ENCODE data around the gene GFRA3. TPM values are rescaled to one million over a fixed set of nuclear protein-coding genes. Genes with fewer than 3 reads are reported as not detected.

The GFRA3 gene
- total RNA-seq, 2 donors from 2014 or later = 0.17 TPM; not detected in 1

DNA sequence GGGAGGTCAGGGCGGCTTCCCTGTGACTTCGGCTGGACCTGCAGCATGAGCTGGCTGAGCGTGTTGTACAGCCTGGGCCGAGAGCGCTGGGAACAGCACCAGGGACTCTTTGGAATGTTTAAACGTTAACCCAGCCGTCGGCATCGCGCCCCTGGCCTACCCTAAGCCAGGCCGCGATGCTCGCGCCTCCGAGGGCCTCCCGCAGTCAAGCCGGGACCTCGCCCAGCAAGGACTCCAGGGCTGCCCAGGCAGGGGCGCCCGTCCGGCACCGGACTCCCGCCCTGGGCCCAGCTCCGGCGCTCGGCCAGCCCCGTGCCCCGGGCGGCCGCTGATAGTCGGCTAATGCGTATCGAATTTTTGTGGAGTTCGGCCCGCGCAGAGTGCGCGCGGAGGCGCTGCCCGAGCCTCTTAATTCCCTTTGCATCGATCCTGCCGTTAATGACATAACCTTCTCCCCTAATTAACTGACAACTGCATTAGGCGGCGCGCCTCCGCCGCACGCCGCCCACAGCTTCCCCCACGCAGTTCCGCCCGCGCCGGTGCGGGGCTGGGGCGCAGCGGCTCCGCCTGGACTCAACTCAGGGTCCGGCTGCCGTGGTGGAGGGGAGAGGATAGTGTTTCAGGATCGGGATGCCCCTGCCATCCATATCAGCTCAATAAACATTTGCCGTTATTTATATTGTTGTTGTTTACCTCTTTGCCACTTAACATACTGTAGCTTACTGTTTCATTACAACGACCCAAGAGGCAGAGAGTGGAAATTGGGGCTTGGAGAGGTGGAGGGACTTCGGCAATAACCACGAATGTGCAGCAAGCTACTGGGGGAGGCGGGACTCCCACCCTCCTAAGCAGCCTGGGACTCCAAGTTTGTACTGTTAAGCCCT lies 32.5 kb downstream of the GFRA3 start:
- no peaks in the 10 kb centered on the region for H3K9me3 Mint-ChIP-seq
- DNase-seq = peak in 1 of 2 donors; percentile 5
- peak overlapping the region; percentile 39 to 47 for H3K4me3 Mint-ChIP-seq
- no peaks in the 10 kb centered on the region for H3K36me3 Mint-ChIP-seq (ENCODE audit: insufficient read depth in 2 of 2)
- peaks cover 14% of the 10 kb centered on the region for H3K4me1 Mint-ChIP-seq (ENCODE audit: low read depth)
- no peak overlapping the region for H3K27ac Mint-ChIP-seq
- H3K27me3 Mint-ChIP-seq (ENCODE audit: low read depth) = peaks cover 44% of the 10 kb centered on the region
- peak; percentile 7 to 27 for ATAC-seq (replicated peaks in 1 of 2)

DNA sequence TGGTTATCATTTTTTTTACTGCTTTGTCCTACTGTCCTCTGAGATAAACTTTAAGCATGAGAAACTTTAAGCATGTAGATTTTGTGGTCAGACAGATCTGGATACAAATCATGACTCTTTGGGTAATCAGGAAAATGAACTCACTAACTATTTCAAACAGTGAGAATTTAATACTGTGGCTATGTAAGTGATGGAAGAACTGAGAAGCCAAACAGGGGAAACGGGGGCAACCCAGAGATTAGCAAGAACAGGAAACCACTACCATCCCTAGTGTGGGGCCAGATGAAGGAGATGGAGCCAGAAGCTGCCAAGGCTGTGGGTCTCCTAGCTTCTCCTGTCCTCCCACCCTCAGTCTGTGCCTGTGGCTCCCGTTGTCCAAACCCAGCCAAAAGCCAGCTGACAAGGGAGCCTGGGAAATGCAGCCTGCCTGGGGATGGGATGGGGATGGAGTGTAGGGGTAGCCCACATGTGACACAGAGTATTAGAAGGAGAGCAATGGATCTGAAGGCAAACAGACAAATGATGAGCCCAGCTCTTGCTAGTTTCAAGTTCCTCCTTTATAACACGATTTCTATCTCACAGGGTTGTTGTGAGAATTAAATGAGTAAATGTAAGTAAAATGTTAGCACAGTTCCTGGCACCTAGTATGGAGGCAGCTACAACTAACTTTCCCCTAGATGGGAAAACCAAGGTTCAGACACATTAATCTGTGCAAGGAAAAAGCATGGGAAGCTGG lies 33.6 kb downstream of the GFRA3 start:
- Mint-ChIP-seq H3K4me1 (ENCODE audit: low read depth) (peaks cover 14% of the 10 kb centered on the region), H3K4me3 (peak overlapping the region; percentile 7 to 8), H3K36me3 (ENCODE audit: insufficient read depth in 2 of 2) (no peaks in the 10 kb centered on the region), H3K9me3 (no peaks in the 10 kb centered on the region), H3K27me3 (ENCODE audit: low read depth) (peaks cover 44% of the 10 kb centered on the region), H3K27ac (no peak overlapping the region)
- DNase-seq = peak; percentile 6 to 8
- peak; percentile 66 to 75 for ATAC-seq (replicated peaks in 1 of 2)

DNA sequence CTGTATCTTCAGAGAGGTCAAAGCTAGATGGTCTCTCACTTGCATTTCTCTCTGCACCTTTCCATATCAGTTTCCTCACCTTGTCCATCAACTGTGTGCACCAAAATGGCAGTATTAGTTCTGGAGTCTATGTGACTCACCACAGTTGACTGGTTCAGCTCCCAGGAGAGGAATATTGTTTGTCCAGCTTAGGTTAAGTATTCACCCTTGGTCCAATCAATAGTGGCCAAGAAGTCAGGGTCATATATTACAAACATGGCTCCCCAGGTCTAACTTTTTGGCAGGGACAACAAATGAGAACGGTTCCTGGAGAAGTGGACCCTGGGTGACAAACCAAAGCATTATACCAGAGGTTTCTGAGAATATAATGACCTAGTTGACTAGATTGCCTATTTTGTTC lies 36.4 kb downstream of the GFRA3 start:
- Mint-ChIP-seq H3K4me3 (no peak overlapping the region), H3K27ac (no peak overlapping the region), H3K4me1 (ENCODE audit: low read depth) (peaks cover 14% of the 10 kb centered on the region), H3K36me3 (ENCODE audit: insufficient read depth in 2 of 2) (no peaks in the 10 kb centered on the region), H3K27me3 (ENCODE audit: low read depth) (peaks cover 30% of the 10 kb centered on the region), H3K9me3 (no peaks in the 10 kb centered on the region)
- DNase-seq (no peak), ATAC-seq (replicated peaks in 1 of 2) (no peak)

GRCh38 chr5:138234651-138235050 lies 39.8 kb downstream of the GFRA3 start:
- no peaks in the 10 kb centered on the region for H3K4me1 Mint-ChIP-seq (ENCODE audit: low read depth)
- DNase-seq (no peak), ATAC-seq (replicated peaks in 1 of 2) (no peak)
- H3K4me3 Mint-ChIP-seq = no peak overlapping the region
- H3K36me3 Mint-ChIP-seq (ENCODE audit: insufficient read depth in 2 of 2) = no peaks in the 10 kb centered on the region
- no peaks in the 10 kb centered on the region for H3K9me3 Mint-ChIP-seq
- H3K27ac Mint-ChIP-seq = no peak overlapping the region
- H3K27me3 Mint-ChIP-seq (ENCODE audit: low read depth) = peaks cover 15% of the 10 kb centered on the region

- H3K36me3 Mint-ChIP-seq (ENCODE audit: insufficient read depth in 2 of 2) = no peaks in the 10 kb centered on the region
- no peaks in the 10 kb centered on the region for H3K4me1 Mint-ChIP-seq (ENCODE audit: low read depth)
- H3K9me3 Mint-ChIP-seq = no peaks in the 10 kb centered on the region
- DNase-seq (no peak), ATAC-seq (replicated peaks in 1 of 2) (no peak)
- H3K27me3 Mint-ChIP-seq (ENCODE audit: low read depth) = peaks cover 8% of the 10 kb centered on the region
- no peak overlapping the region for H3K4me3 Mint-ChIP-seq
- no peak overlapping the region for H3K27ac Mint-ChIP-seq
Observed at GRCh38 chr5:138233280-138233679, 41.1 kb downstream of the GFRA3 start.

- DNase-seq (no peak), ATAC-seq (replicated peaks in 1 of 2) (no peak)
- Mint-ChIP-seq H3K36me3 (ENCODE audit: insufficient read depth in 2 of 2) (peaks cover under 1% of the 10 kb centered on the region in 2 donors), H3K27me3 (ENCODE audit: low read depth) (peaks cover 8% of the 10 kb centered on the region), H3K9me3 (peaks cover under 1% of the 10 kb centered on the region in 2 donors), H3K27ac (no peak overlapping the region), H3K4me3 (no peak overlapping the region), H3K4me1 (ENCODE audit: low read depth) (no peaks in the 10 kb centered on the region)
Observed at GRCh38 chr5:138230981-138231589, 43.3 kb downstream of the GFRA3 start.

- Mint-ChIP-seq H3K9me3 (peaks cover 2% of the 10 kb centered on the region in 2 donors), H3K4me1 (ENCODE audit: low read depth) (no peaks in the 10 kb centered on the region), H3K36me3 (ENCODE audit: insufficient read depth in 2 of 2) (peaks cover 2% of the 10 kb centered on the region in 2 donors), H3K27ac (no peak overlapping the region), H3K27me3 (ENCODE audit: low read depth) (peaks cover 8% of the 10 kb centered on the region), H3K4me3 (no peak overlapping the region)
- ATAC-seq (replicated peaks in 1 of 2) (no peak), DNase-seq (no peak)
Observed at GRCh38 chr5:138230261-138230660, 44.2 kb downstream of the GFRA3 start.

GRCh38 chr5:138229387-138229786 lies 45.0 kb downstream of the GFRA3 start:
- no peak overlapping the region for H3K27ac Mint-ChIP-seq

DNA sequence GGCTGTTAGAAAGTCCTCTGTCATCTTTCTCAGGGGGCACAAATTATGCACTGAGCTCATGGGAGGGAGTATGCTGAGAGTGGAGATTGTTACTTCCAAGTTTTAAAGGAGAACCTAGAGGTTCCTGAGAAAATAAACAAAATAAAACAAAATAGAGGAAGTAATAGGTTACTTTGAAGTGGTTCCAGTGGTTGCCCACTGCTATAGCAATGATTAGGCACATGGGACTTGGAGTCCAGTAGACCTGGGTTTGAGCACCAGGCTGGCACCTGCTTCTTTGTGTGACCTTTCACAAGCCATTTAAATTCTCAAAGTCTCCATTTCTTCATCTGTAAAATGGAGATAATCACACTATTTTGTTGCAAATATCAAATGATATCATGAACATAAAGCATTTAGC lies 47.5 kb downstream of the GFRA3 start:
- peaks cover 6% of the 10 kb centered on the region for H3K4me1 Mint-ChIP-seq (ENCODE audit: low read depth)
- peaks cover 24% of the 10 kb centered on the region for H3K27me3 Mint-ChIP-seq (ENCODE audit: low read depth)
- no peak overlapping the region for H3K4me3 Mint-ChIP-seq
- peaks cover 2% of the 10 kb centered on the region in 2 donors for H3K36me3 Mint-ChIP-seq (ENCODE audit: insufficient read depth in 2 of 2)
- ATAC-seq (replicated peaks in 1 of 2) = no peak
- H3K27ac Mint-ChIP-seq = no peak overlapping the region
- no peak for DNase-seq
- peaks cover 2% of the 10 kb centered on the region in 2 donors for H3K9me3 Mint-ChIP-seq

More at GRCh38 chr5:138229387-138229786, 45.0 kb downstream of the GFRA3 start:
- H3K9me3 Mint-ChIP-seq = peaks cover 2% of the 10 kb centered on the region in 2 donors
- H3K4me3 Mint-ChIP-seq = no peak overlapping the region
- H3K36me3 Mint-ChIP-seq (ENCODE audit: insufficient read depth in 2 of 2) = peaks cover 2% of the 10 kb centered on the region in 2 donors
- no peaks in the 10 kb centered on the region for H3K4me1 Mint-ChIP-seq (ENCODE audit: low read depth)
- DNase-seq = no peak
- H3K27me3 Mint-ChIP-seq (ENCODE audit: low read depth) = peaks cover 8% of the 10 kb centered on the region
- no peak for ATAC-seq (replicated peaks in 1 of 2)

- Mint-ChIP-seq H3K9me3 (peaks cover 2% of the 10 kb centered on the region in 2 donors), H3K27ac (no peak overlapping the region), H3K4me3 (no peak overlapping the region), H3K27me3 (ENCODE audit: low read depth) (peaks cover 15% of the 10 kb centered on the region), H3K36me3 (ENCODE audit: insufficient read depth in 2 of 2) (peaks cover 2% of the 10 kb centered on the region in 2 donors), H3K4me1 (ENCODE audit: low read depth) (peaks cover 6% of the 10 kb centered on the region)
- DNase-seq (no peak), ATAC-seq (replicated peaks in 1 of 2) (no peak)
Observed at GRCh38 chr5:138224712-138225111, 49.7 kb downstream of the GFRA3 start.

DNA sequence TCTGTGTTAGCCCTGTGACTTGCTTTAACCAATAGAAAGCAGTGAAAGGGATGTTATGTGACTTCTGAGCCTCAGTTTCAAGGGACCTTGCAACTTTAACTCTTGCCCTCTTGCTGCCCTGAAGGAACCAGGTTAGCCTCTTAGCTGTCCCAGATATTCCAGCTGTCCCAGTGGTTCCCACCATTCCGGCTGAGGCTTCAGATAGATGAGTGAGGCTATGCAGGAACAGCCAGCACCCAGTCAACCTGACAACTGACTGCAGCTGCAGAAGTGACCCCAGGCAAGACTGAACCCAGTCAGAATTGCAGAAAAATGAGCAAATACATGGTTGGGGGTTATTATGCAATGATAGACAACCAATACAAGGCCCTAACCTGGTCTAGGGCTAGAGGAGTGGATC lies 50.9 kb downstream of the GFRA3 start:
- H3K27me3 Mint-ChIP-seq (ENCODE audit: low read depth) = peaks cover 15% of the 10 kb centered on the region
- peaks cover 2% of the 10 kb centered on the region in 2 donors for H3K36me3 Mint-ChIP-seq (ENCODE audit: insufficient read depth in 2 of 2)
- H3K4me3 Mint-ChIP-seq = no peak overlapping the region
- H3K9me3 Mint-ChIP-seq = peaks cover 2% of the 10 kb centered on the region in 2 donors
- no peak overlapping the region for H3K27ac Mint-ChIP-seq
- no peak for ATAC-seq (replicated peaks in 1 of 2)
- H3K4me1 Mint-ChIP-seq (ENCODE audit: low read depth) = peaks cover 6% of the 10 kb centered on the region
- no peak for DNase-seq

DNA sequence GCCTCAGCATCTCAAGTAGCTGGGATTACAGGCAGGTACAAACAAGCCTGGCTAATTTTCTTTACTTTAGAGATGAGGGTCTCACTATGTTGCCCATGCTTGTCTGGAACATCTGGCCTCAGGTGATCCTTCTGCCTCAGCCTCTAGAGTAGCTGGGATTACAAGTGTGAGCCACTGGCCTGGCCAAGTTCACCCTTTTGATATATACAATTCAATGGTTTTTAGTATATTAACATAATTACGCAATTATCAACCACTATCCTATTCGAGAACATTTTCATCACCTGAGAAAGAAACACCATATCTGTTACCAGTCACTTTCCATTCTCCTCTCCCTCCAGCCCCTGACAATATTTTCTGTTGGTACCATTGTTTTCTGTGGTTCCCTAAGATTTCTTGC lies 57.6 kb downstream of the GFRA3 start:
- H3K36me3 Mint-ChIP-seq (ENCODE audit: insufficient read depth in 2 of 2) = peaks cover 4% of the 10 kb centered on the region in 2 donors
- no peaks in the 10 kb centered on the region for H3K27me3 Mint-ChIP-seq (ENCODE audit: low read depth)
- H3K9me3 Mint-ChIP-seq = no peaks in the 10 kb centered on the region
- no peak overlapping the region for H3K27ac Mint-ChIP-seq
- peaks cover 19% of the 10 kb centered on the region for H3K4me1 Mint-ChIP-seq (ENCODE audit: low read depth)
- no peak overlapping the region for H3K4me3 Mint-ChIP-seq
- no peak for ATAC-seq (replicated peaks in 1 of 2)
- DNase-seq = no peak

Data from activated T-cell treated with anti-CD3 and anti-CD28 coated beads, Interleukin-2, amount 50 U/mL, for 72 hours (primary cell).